Gastroesophageal sphincter (tissue), 4 donors: ENCODE results near the gene PPP1R14B. TPM values are rescaled to one million over a fixed set of nuclear protein-coding genes. Genes with fewer than 3 reads are reported as not detected.
A peak's percentile ranks its signal among the peaks of the same experiment; 100 is the strongest.

ENCODE experiments used
- ATAC-seq: fragments of 150-250 bp; one replicate; pipeline ENCODE4 v1.9.1; 2016; ENCODE audit warnings: mild to moderate bottlenecking, moderate library complexity
- H3K27ac ChIP-seq, 4 donors: fragments of 200-600 bp; sonication (generic) in 3 of 4; 1 replicate in 3 of 4; 2 replicates in 1 of 4; pipeline ENCODE4 v1.5.1; 2016 to 2019
- H3K27me3 ChIP-seq: fragments of 200-600 bp; sonication (generic); one replicate; pipeline ENCODE4 v1.5.1; 2019
- H3K36me3 ChIP-seq, 2 donors: fragments of 200-600 bp; sonication (generic); one replicate each; pipeline ENCODE4 v1.5.1; 2019; ENCODE audit warnings: control low read depth in 1 of 2
- H3K4me1 ChIP-seq, 3 donors: fragments of 200-600 bp; sonication (generic); 1 replicate in 2 of 3; 2 replicates in 1 of 3; pipeline ENCODE4 v1.5.1; 2016 to 2019; ENCODE audit warnings: control low read depth in 2 of 3
- H3K4me3 ChIP-seq, 2 donors: fragments of 200-600 bp; sonication (generic); one replicate each; pipeline ENCODE4 v1.5.1; 2019; ENCODE audit warnings: mild to moderate bottlenecking in 1 of 2, moderate library complexity in 1 of 2
- H3K9me3 ChIP-seq, 3 donors: fragments of 200-600 bp; sonication (generic); one replicate each; pipeline ENCODE4 v1.5.1; 2017 to 2019; ENCODE audit warnings: control low read depth in 2 of 3
- CTCF ChIP-seq, 4 experiments: fragments of 200-600 bp in 2 of 4; fragments of 450-650 bp in 2 of 4; sonication (generic) in 1 of 4; IDR thresholded peaks; one replicate each; pipeline ENCODE4 v1.5.1; 2017 to 2019; ENCODE audit warnings: antibody characterized with exemption in 4 of 4, mild to moderate bottlenecking in 2 of 4, moderate library complexity in 2 of 4
- EP300 ChIP-seq: sonication (generic); formaldehyde crosslinking; IDR thresholded peaks from one replicate; pipeline ENCODE4 v1.6.1; 2017; ENCODE audit warnings: antibody characterized with exemption, mild to moderate bottlenecking
- POLR2A ChIP-seq, 2 donors: fragments of 450-650 bp; IDR thresholded peaks; one replicate each; pipeline ENCODE4 v1.6.1; 2017; ENCODE audit warnings: antibody characterized with exemption in 2 of 2, mild to moderate bottlenecking in 2 of 2, moderate library complexity in 1 of 2
- POLR2AphosphoS5 ChIP-seq: sonication (generic); formaldehyde crosslinking; IDR thresholded peaks from one replicate; pipeline ENCODE4 v1.6.1; 2017; ENCODE audit warnings: antibody characterized with exemption
- WGBS, 2 donors: methylation state at CpG; one replicate each; pipeline ENCODE4 v1.1.5; 2018; ENCODE audit warnings: low coverage in 1 of 2; 5-methylcytosine and 5-hydroxymethylcytosine counted together
- total RNA-seq, 4 donors: library from RNA; depleted of rRNA; stranded (reverse); fragments of >200 nt; gene quantifications; one replicate each; pipeline ENCODE4 v1.1.0, GENCODE V29; 2016

The PPP1R14B gene
- total RNA-seq, 4 donors from 2014 or later: 37.2 to 123 (median 70.9) TPM

- Histone ChIP-seq H3K27ac (peak within 1 kb of the TSS; percentile 87 to 97 (median 94)), H3K36me3 (peaks cover 0 to 48% of the 10 kb centered on the region in 2 donors), H3K9me3 (no peaks in the 10 kb centered on the region), H3K4me1 (peaks cover 0 to 54% (median 22%) of the 10 kb centered on the region in 3 donors), H3K27me3 (peaks cover 8% of the 10 kb centered on the region), H3K4me3 (peak within 1 kb of the TSS; percentile 72)
- ATAC-seq: peak; percentile 79
- 0% methylated on average over 6 of the region's 102 CpGs; no CpG with 5 or more reads in 1 of the 2 donors for WGBS, 2 donors
- TF ChIP-seq CTCF (IDR thresholded peaks at IDR 0.05): peak in 1 of 4 experiments; percentile 17
- peak; percentile 23 for TF ChIP-seq POLR2AphosphoS5
- peak; percentile 33 to 40 for TF ChIP-seq POLR2A (IDR thresholded peaks at IDR 0.05)
- TF ChIP-seq EP300: no peak
Observed at GRCh38 chr11:64284962-64285884, 38.5 kb upstream of the PPP1R14B start, which contains the start of gene GPR137. GPR137 (plus strand) TSS chr11:64285848; CDS start chr11:64286525, 677 bp downstream.

- WGBS, 2 donors: 0 to 6% methylated on average over 2 to 3 of the region's 44 CpGs
- Histone ChIP-seq H3K27ac (peak within 1 kb of the TSS; percentile 87 to 97 (median 94)), H3K9me3 (no peaks in the 10 kb centered on the region), H3K27me3 (no peaks in the 10 kb centered on the region), H3K36me3 (peaks cover 0 to 46% of the 10 kb centered on the region in 2 donors), H3K4me3 (peak within 1 kb of the TSS; percentile 72), H3K4me1 (peaks cover 0 to 54% (median 22%) of the 10 kb centered on the region in 3 donors)
- peak in 1 of 2 donors; percentile 56 for TF ChIP-seq POLR2A (IDR thresholded peaks at IDR 0.05)
- no peak for TF ChIP-seq CTCF (IDR thresholded peaks at IDR 0.05)
- TF ChIP-seq POLR2AphosphoS5: peak; percentile 49
- TF ChIP-seq EP300: no peak
- peak; percentile 93 for ATAC-seq
Observed at GRCh38 chr11:64284048-64284961, 37.6 kb upstream of the PPP1R14B start, which contains the start of gene BAD. BAD (minus strand) TSS chr11:64284665; CDS start chr11:64284368, 297 bp downstream.

- ATAC-seq: no peak
- H3K4me1 ChIP-seq: peaks cover 0 to 54% (median 22%) of the 10 kb centered on the region in 3 donors
- peak overlapping the region in 1 of 4 donors; percentile 95 for H3K27ac ChIP-seq
- no peaks in the 10 kb centered on the region for H3K27me3 ChIP-seq
- H3K36me3 ChIP-seq: peaks cover 0 to 46% of the 10 kb centered on the region in 2 donors
- no peaks in the 10 kb centered on the region for H3K9me3 ChIP-seq
- WGBS, 2 donors: 74 to 100% methylated on average over 1 to 3 of the region's 3 CpGs
- TF ChIP-seq POLR2A (IDR thresholded peaks at IDR 0.05): no peak
- no peak for TF ChIP-seq EP300
- no peak for TF ChIP-seq POLR2AphosphoS5
- no peak for TF ChIP-seq CTCF (IDR thresholded peaks at IDR 0.05)
- peak overlapping the region in 1 of 2 donors; percentile 72 for H3K4me3 ChIP-seq
Observed at GRCh38 chr11:64283092-64283491, 36.3 kb upstream of the PPP1R14B start.

- ATAC-seq: no peak
- 89 to 100% methylated on average over 6 to 15 of the region's 22 CpGs for WGBS, 2 donors
- no peak for TF ChIP-seq EP300
- no peak for TF ChIP-seq CTCF (IDR thresholded peaks at IDR 0.05)
- no peak for TF ChIP-seq POLR2A (IDR thresholded peaks at IDR 0.05)
- no peak for TF ChIP-seq POLR2AphosphoS5
- Histone ChIP-seq H3K4me3 (no peak overlapping the region), H3K4me1 (peaks cover 0 to 47% (median 22%) of the 10 kb centered on the region in 3 donors), H3K27ac (no peak overlapping the region), H3K27me3 (no peaks in the 10 kb centered on the region), H3K36me3 (peaks cover 0 to 48% of the 10 kb centered on the region in 2 donors), H3K9me3 (no peaks in the 10 kb centered on the region)
Observed at GRCh38 chr11:64281957-64282770, 35.4 kb upstream of the PPP1R14B start.
